ENCODE data around the gene FAM193B.
A peak's percentile ranks its signal among the peaks of the same experiment; 100 is the strongest.
"Not testable (repeated sequence)": the region's sequence is repeated elsewhere in the genome, so short reads cannot be mapped to it uniquely, and the experiment has no call there.

Gene FAM193B

GRCh38 chr5:177537389-177538361 is 16.7 kb downstream of the FAM193B start:
- DNase-seq (ENCODE audit: low read depth, low spot score), result peak; percentile 73

GRCh38 chr5:177536386-177536785 is 18.0 kb downstream of the FAM193B start:
- DNase-seq (ENCODE audit: low read depth, low spot score), result no peak

DNA sequence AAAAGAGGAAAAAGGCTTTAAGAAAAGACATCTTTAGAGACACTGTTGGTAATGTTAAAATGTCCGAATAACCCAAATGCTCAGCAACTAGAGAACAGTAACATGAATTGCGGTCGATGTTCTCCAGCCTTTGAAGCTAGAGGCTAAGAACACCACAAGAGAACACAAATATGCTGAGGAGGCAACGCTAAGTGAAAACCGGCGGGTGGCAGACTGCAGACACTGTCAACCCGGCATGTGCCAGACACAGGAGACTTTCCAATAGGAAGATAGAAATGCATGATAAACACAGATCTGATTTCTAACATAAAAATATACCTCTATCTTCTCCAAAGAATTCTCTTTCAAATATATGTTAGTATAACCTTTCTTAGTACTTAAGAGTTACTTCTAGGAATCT is 19.2 kb downstream of the FAM193B start:
- DNase-seq (ENCODE audit: low read depth, low spot score), result no peak

DNA sequence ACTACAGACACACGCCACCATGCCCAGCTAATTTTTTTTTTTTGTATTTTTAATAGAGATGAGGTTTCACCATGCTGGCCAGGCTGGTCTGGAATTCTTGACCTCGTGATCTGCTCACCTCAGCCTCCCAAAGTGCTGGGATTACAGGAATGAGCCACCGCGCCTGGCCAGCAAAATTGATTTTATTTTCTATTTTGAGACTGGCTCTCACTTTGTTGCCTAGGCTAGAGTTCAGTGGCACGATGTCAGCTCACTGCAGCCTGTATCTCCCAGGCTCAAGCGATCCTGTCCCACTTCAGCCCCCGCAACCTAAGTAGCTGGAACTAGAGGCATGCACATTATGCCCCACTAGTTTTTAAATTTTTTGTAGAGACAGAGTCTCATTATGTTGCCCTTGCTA is 19.9 kb downstream of the FAM193B start:
- DNase-seq (ENCODE audit: low read depth, low spot score), result not testable (repeated sequence)

GRCh38 chr5:177531209-177531940 is 23.0 kb downstream of the FAM193B start:
- no peak for DNase-seq (ENCODE audit: low read depth, low spot score)

GRCh38 chr5:177530638-177531037 is 23.7 kb downstream of the FAM193B start:
- no peak for DNase-seq (ENCODE audit: low read depth, low spot score)

DNA sequence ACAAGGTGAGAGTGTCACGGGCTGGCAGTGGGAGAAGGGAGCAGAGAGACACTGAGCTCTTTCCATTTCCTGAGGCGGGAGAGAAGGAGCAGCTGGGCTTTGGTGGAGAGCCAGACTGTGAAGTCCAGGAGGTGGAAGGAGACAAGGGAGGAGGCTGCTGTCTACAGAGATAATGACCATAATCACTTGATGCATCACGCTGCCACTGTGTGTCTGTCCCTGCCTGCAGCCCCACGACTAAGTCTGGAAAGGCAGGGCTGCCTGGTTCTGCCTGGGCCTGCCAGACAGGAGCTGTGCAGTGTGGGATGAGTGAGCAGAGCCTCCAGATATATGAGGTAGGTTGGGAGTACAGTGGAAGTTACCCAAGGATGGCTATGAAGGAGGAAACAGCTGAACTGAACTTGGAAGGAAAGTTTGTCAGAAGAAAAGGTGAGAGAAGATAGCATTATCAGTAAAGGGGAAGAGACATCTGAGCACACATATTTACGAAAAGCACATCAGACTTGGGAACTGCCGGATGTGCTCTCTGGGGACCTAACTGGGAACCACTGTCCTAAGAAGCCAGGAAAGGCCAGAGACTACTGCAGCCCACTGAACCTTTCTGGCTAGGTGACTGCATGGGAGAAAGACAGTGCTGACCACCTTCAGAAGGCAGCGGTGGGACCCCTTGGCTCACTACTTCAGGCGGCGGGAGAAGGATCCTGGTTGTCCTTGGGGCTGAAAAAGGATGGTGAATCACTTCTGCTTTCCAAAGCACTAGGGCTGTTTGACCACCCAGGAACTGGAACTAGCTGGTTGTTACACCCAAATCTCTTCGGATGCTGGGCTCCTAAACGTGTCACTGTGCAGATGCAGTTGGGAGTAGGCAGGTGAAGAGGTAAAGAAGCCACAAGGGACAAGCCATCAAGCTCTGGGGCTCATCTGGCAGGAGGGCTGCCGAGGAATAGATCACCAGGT is 24.8 kb downstream of the FAM193B start:
- no peak for DNase-seq (ENCODE audit: low read depth, low spot score)

- DNase-seq (ENCODE audit: low read depth, low spot score), result no peak
Observed at GRCh38 chr5:177528631-177529030, 25.7 kb downstream of the FAM193B start.

DNA sequence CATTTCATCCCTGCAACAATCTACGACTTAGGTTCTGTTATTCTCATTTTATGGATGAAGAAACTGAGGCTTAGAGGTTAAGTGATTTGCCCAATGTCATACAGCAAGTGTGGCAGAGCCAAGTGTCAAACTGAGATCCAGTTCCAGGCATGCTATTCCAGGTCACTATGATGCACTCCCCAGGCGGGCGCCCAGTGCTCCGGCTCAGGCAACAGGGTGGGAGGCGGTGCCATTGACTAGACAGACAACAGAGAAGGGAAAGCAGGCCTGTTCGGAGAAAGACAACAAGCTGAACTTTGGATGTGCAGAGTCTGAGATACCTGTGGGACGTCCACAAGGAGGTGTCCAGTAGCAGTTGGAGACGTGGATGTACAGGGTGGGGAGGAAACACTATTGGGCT is 26.8 kb downstream of the FAM193B start:
- DNase-seq (ENCODE audit: low read depth, low spot score), result no peak

DNA sequence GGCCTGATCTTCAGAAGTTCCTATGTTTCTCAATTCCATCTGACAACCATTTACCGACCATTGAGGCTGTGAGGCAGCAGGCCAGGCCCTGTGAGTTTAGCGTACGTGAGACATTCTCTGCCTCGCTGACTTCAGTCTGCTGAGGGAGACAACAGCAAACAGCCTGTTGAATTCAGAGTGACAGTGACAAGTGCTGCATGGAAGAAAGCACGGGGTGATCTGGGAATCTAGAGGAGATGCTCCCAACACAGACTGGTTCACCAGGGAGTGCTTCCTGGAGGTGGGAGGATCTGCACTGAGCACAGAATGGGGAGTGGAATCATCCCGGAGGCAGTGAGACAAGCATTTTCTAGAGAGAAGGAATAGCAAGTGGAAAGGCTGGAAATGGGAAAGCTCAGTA is 27.6 kb downstream of the FAM193B start:
- no peak for DNase-seq (ENCODE audit: low read depth, low spot score)

GRCh38 chr5:177526191-177526590 is 28.2 kb downstream of the FAM193B start:
- DNase-seq (ENCODE audit: low read depth, low spot score), result no peak

DNA sequence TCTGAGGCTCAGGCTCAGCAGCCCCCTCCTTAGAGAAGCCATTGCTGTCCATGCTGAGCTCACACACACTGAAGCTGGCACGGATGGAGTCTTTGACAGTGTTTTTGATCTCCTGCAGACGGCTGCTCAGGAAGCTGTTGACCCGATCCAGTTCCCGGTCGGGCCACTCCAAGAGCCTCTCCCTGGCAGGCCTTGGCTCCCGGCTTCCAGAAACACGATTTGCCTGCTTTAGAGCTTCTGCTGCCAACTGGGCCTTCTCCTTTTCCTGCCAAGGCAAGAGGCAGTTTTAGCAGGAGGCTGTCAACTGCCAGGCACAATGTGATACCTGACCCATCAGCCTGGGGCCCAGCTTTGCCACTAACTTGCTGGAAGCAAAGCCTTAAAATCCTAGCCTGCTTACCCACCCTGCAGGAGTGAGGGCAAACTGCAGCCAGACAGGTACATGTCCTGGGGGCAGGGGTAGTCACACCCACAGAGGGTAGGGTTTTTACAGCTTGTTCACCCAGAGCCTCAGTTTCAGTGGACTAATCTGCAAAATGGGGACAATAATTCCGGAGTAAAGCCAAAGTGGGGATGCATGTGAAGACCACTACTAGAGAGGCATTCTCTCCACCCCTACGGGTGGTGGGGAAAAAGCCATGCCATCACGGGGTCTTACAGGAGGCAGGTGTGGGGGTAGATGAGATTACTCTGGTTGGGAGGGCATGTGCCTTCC is 29.3 kb downstream of the FAM193B start:
- no peak for DNase-seq (ENCODE audit: low read depth, low spot score)

- no peak for DNase-seq (ENCODE audit: low read depth, low spot score)
Observed at GRCh38 chr5:177524539-177524900, 29.8 kb downstream of the FAM193B start.

DNA sequence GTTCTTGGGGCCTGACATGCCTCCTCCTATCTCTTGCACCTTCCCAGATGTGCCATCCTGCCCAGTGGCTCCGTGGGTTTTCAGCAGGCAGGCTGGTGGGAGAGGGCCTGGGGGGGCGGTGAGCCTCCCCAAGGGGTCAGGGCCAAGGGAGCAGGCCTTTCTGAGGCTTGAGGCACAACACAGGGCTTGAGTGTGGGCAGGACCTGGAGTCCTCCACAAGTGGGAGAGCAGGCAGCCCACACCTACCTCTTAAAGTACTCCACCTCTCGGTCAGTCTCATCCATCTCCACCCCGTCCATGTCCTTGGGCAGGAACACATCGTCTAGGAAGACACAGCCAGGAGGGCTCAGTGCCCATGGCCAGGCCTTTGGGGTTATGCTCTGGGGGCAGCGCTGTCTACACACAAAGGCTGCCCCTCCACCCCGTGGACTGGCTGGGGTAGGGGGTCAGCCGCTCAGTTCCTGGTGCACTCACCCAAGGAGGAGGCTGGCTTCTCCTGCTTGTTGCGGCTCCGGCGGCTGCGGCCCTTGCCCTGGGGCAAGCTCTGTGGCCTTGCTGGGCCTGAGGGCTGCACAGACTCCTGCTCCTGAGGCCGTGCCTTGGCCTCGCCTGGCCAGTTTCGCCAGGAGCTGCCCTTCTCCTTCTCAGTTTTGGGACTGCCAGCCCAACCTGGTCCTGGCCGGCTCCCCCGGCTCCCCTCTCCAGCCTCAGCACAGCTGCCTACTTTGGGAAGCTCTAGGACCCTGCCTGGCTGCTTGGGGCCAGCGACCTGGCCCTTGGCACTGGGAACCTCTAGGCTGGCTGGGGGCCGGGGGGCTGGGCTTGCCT is 30.4 kb downstream of the FAM193B start:
- DNase-seq (ENCODE audit: low read depth, low spot score), result no peak

GRCh38 chr5:177520916-177521513 is 33.3 kb downstream of the FAM193B start:
- no peak for DNase-seq (ENCODE audit: low read depth, low spot score)

GRCh38 chr5:177520271-177520670 is 34.1 kb downstream of the FAM193B start:
- DNase-seq (ENCODE audit: low read depth, low spot score), result no peak

DNA sequence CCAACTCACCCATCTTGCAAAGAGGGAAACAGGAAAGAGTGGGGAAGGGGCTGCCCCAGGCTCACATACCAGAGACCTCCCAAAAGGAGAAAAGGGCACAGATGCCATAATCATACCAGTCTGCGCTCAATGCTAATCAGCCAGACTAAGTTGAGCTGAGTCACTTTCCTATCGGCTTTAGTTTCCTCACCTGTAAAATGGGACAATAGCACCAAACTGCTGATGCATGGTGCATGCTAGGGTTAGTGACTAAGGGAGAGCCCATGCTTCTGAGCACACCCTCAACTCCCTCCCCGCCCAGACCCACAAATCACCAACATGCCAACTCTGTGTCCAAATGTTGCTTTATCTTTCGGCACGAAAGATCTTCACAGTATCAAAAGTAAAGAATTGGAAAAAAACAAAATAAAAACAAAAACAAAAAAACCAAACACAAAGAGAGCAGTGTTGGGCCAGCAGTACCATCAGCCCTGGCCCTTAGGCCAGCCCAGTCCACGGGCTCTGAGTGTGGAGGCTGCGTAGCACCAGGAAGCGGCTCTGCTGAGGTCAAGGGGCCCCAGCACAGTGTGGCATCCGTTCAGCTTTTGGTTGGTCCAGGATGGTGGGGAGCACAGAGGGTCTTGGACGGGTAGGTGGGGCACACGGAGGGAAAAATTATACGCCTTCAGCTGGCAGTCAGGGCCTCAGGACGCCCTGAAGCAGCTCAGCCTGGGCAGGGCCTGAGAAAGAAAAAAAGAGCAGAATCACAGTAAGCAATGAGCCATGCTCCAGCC is 34.7 kb downstream of the FAM193B start:
- no peak for DNase-seq (ENCODE audit: low read depth, low spot score)

DNA sequence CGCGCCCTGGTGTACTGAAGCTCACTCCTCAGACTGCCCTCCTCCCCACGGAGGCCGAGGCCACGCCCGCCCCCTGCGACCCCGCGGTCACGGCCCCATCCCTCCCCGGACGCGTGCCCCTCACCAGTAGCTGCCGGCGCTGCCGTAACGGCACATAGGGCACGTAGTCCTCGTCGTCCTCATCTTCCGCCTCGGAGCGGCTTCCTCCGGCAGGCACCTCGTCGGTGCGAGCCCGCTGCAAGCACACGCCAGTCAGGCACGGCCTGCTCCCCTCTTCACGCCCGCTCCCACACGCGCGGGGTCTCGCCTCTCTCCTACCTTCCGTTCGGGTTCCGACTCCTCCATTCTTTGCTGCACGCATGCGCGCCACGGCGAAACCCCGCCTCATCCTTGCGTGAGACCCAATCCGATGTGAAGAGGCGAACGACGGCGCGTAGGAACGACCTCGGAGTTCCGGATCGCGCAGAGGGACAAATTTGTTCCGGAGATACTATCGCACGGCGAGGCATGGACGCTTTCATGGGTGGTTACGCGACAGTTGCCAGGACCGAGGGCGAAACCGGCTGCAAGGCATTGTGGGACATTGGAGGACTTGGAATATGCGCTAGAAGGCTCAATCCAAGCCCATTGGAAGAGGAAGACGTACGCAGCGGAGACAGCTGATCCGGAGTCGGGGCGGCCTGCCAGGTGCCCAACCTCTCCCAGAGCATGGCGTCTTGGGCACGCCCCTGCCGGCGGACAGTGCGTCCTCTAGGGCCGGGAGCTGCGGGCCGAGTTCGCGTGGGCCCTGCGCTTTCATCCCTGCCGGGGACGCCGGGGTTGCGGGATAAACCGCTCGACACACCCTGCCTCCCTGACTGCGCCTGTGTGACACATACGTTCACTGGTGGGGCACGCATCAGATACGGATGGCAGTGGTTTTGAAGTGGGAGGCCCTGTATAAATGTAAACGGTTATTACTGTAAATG is 37.5 kb downstream of the FAM193B start, which contains the start of gene DDX41:
Gene DDX41, minus strand, starts transcription at position 361 of the 968 bp plus-strand sequence. Its CDS starts 16 bp downstream, at position 345.
- peak; percentile 97 for DNase-seq (ENCODE audit: low read depth, low spot score)

Data from brain pericyte (primary cell).